Upper lobe of right lung (tissue), 1 donor: ENCODE results near the gene ZNF124. TPM values are rescaled to one million over a fixed set of nuclear protein-coding genes. Genes with fewer than 3 reads are reported as not detected.
A peak's percentile ranks its signal among the peaks of the same experiment; 100 is the strongest.

Experiments used
- ATAC-seq: fragments of 200-7000 bp; cut with Tn5 transposase; one replicate; pipeline ENCODE4 v1.9.1; 2020; ENCODE audit warnings: mild to moderate bottlenecking, moderate library complexity
- DNase-seq: peaks from one replicate; pipeline ENCODE4 v3.0.0-alpha.2; 2020
- H3K27ac ChIP-seq: fragments of 200-600 bp; one replicate; pipeline ENCODE4 v1.8.0; 2022
- H3K27me3 ChIP-seq: fragments of 200-600 bp; one replicate; pipeline ENCODE4 v1.8.0; 2022; ENCODE audit warnings: mild to moderate bottlenecking
- H3K36me3 ChIP-seq: fragments of 200-600 bp; one replicate; pipeline ENCODE4 v1.8.0; 2022
- H3K4me1 ChIP-seq: fragments of 200-600 bp; one replicate; pipeline ENCODE4 v1.8.0; 2022
- H3K4me3 ChIP-seq: fragments of 200-600 bp; one replicate; pipeline ENCODE4 v1.8.0; 2022; ENCODE audit warnings: mild to moderate bottlenecking
- H3K9me3 ChIP-seq: fragments of 200-600 bp; one replicate; pipeline ENCODE4 v1.8.0; 2022
- CTCF ChIP-seq: fragments of 200-600 bp; IDR thresholded peaks from one replicate; pipeline ENCODE4 v1.8.0; 2022; ENCODE audit warnings: antibody characterized with exemption
- intact Hi-C: fragments of 100-400 bp; cut with DNase I; formaldehyde crosslinking; loops from one replicate; pipeline ENCODE4 v1.11.0; 2022
- total RNA-seq: library from RNA; stranded (reverse); fragmentation: NEBNext Ultra II Directional; extraction: Animal tissue kit (Norgen Biotek cat#: 25700); gene quantifications from one replicate; pipeline ENCODE4 v1.2.1, GENCODE V29; 2021
- donor health status: DM: no; HTN: yes; CAD: no; lungs with severe emphysema.

ZNF124 gene
- total RNA-seq, 1 donor from 2014 or later, result 23.5 TPM

GRCh38 chr1:247211339-247211738 lies 39.5 kb upstream of the ZNF124 start:
- ATAC-seq, result no peak
- intact Hi-C loops, result no loop called here
- H3K9me3 ChIP-seq, result no peaks in the 10 kb centered on the region
- no peak overlapping the region for H3K4me3 ChIP-seq
- peaks cover 24% of the 10 kb centered on the region for H3K4me1 ChIP-seq
- no peaks in the 10 kb centered on the region for H3K36me3 ChIP-seq
- DNase-seq, result no peak
- no peak overlapping the region for H3K27ac ChIP-seq
- TF ChIP-seq CTCF, result no peak
- H3K27me3 ChIP-seq, result no peaks in the 10 kb centered on the region

GRCh38 chr1:247210376-247211117 lies 38.7 kb upstream of the ZNF124 start:
- no peak for TF ChIP-seq CTCF
- H3K27me3 ChIP-seq, result no peaks in the 10 kb centered on the region
- intact Hi-C loops, result no loop called here
- H3K9me3 ChIP-seq, result no peaks in the 10 kb centered on the region
- DNase-seq, result peak; percentile 99
- H3K27ac ChIP-seq, result peak overlapping the region; percentile 94
- ATAC-seq, result peak; percentile 100
- H3K4me1 ChIP-seq, result peaks cover 24% of the 10 kb centered on the region
- peak overlapping the region; percentile 91 for H3K4me3 ChIP-seq
- H3K36me3 ChIP-seq, result no peaks in the 10 kb centered on the region

GRCh38 chr1:247210062-247210375 lies 38.2 kb upstream of the ZNF124 start:
- H3K4me3 ChIP-seq, result peak overlapping the region; percentile 91
- no peaks in the 10 kb centered on the region for H3K9me3 ChIP-seq
- peak overlapping the region; percentile 94 for H3K27ac ChIP-seq
- H3K36me3 ChIP-seq, result no peaks in the 10 kb centered on the region
- intact Hi-C loops, result no loop called here
- ATAC-seq (no peak), DNase-seq (no peak)
- TF ChIP-seq CTCF, result no peak
- no peaks in the 10 kb centered on the region for H3K27me3 ChIP-seq
- peaks cover 24% of the 10 kb centered on the region for H3K4me1 ChIP-seq

GRCh38 chr1:247209396-247209795 lies 37.6 kb upstream of the ZNF124 start:
- ATAC-seq (no peak), DNase-seq (no peak)
- H3K4me1 ChIP-seq, result peaks cover 24% of the 10 kb centered on the region
- TF ChIP-seq CTCF, result no peak
- no peaks in the 10 kb centered on the region for H3K9me3 ChIP-seq
- peak overlapping the region; percentile 94 for H3K27ac ChIP-seq
- intact Hi-C loops, result no loop called here
- H3K27me3 ChIP-seq, result no peaks in the 10 kb centered on the region
- H3K4me3 ChIP-seq, result peak overlapping the region; percentile 91
- H3K36me3 ChIP-seq, result no peaks in the 10 kb centered on the region

GRCh38 chr1:247204177-247204647 lies 32.4 kb upstream of the ZNF124 start:
- H3K4me3 ChIP-seq, result no peak overlapping the region
- no peak for TF ChIP-seq CTCF
- intact Hi-C loops, result no loop called here
- peaks cover 7% of the 10 kb centered on the region for H3K36me3 ChIP-seq
- ATAC-seq (no peak), DNase-seq (no peak)
- H3K27ac ChIP-seq, result no peak overlapping the region
- no peaks in the 10 kb centered on the region for H3K9me3 ChIP-seq
- H3K27me3 ChIP-seq, result no peaks in the 10 kb centered on the region
- peaks cover 15% of the 10 kb centered on the region for H3K4me1 ChIP-seq
